Measurements from ENCODE around the gene TTF1.

Gene TTF1

GRCh38 chr9:132406554-132407122 is at the start of gene TTF1:
TTF1 (minus strand) TSS chr9:132406840; CDS start chr9:132402821, 4,019 bp downstream.
- peak; percentile 97 for DNase-seq (ENCODE audit: low spot score)

GRCh38 chr9:132456241-132456640 is 49.6 kb upstream of the TTF1 start:
- DNase-seq (ENCODE audit: low spot score): no peak

- no peak for DNase-seq (ENCODE audit: low spot score)
These were observed 44.6 kb upstream of the TTF1 start for GRCh38 chr9:132451276-132451675.

- no peak for DNase-seq (ENCODE audit: low spot score)
These were observed 41.3 kb upstream of the TTF1 start for GRCh38 chr9:132447902-132448301.

GRCh38 chr9:132447346-132447745 is 40.7 kb upstream of the TTF1 start:
- peak; percentile 62 for DNase-seq (ENCODE audit: low spot score)

- DNase-seq (ENCODE audit: low spot score): no peak
These were observed 40.2 kb upstream of the TTF1 start for GRCh38 chr9:132446887-132447286.

GRCh38 chr9:132443951-132444607 is 37.4 kb upstream of the TTF1 start:
- no peak for DNase-seq (ENCODE audit: low spot score)

GRCh38 chr9:132441404-132441803 is 34.8 kb upstream of the TTF1 start:
- DNase-seq (ENCODE audit: low spot score): no peak

- DNase-seq (ENCODE audit: low spot score): no peak
These were observed 34.1 kb upstream of the TTF1 start for GRCh38 chr9:132440735-132441134.

- DNase-seq (ENCODE audit: low spot score): no peak
These were observed 32.5 kb upstream of the TTF1 start for GRCh38 chr9:132439153-132439552.

- no peak for DNase-seq (ENCODE audit: low spot score)
These were observed 28.2 kb upstream of the TTF1 start for GRCh38 chr9:132434881-132435280.

- DNase-seq (ENCODE audit: low spot score): no peak
These were observed 24.4 kb upstream of the TTF1 start for GRCh38 chr9:132430998-132431397.

- DNase-seq (ENCODE audit: low spot score): no peak
These were observed 20.2 kb upstream of the TTF1 start for GRCh38 chr9:132426639-132427414.

GRCh38 chr9:132425675-132426062 is 19.0 kb upstream of the TTF1 start:
- no peak for DNase-seq (ENCODE audit: low spot score)

GRCh38 chr9:132424857-132425674 is 18.4 kb upstream of the TTF1 start:
- no peak for DNase-seq (ENCODE audit: low spot score)

GRCh38 chr9:132423503-132423902 is 16.9 kb upstream of the TTF1 start:
- DNase-seq (ENCODE audit: low spot score): no peak

- no peak for DNase-seq (ENCODE audit: low spot score)
These were observed 15.9 kb upstream of the TTF1 start for GRCh38 chr9:132422574-132422973.

GRCh38 chr9:132418726-132419363 is 12.2 kb upstream of the TTF1 start:
- DNase-seq (ENCODE audit: low spot score): no peak

GRCh38 chr9:132415181-132415580 is 8.5 kb upstream of the TTF1 start:
- no peak for DNase-seq (ENCODE audit: low spot score)

- no peak for DNase-seq (ENCODE audit: low spot score)
These were observed 8.1 kb upstream of the TTF1 start for GRCh38 chr9:132414731-132415130.

GRCh38 chr9:132413926-132414325 is 7.3 kb upstream of the TTF1 start:
- DNase-seq (ENCODE audit: low spot score): no peak

GRCh38 chr9:132412089-132412488 is 5.4 kb upstream of the TTF1 start:
- peak; percentile 46 for DNase-seq (ENCODE audit: low spot score)

Data from HuH-7 (cell line).